Measurements from ENCODE around the gene ERC2.

The ERC2 gene

GRCh38 chr3:55562700-55563099 is 905.6 kb downstream of the ERC2 start:
- DNase-seq (ENCODE audit: low spot score) (no peak), ATAC-seq (ENCODE audit: low read depth) (peak; percentile 31; the same call in 1 of the 3 replicates)
- no peak overlapping the region for H3K4me3 ChIP-seq (ENCODE audit: severe bottlenecking)
- peaks cover 2% of the 10 kb centered on the region for H3K4me1 ChIP-seq (ENCODE audit: insufficient read depth, poor library complexity, severe bottlenecking)
- H3K27me3 ChIP-seq (ENCODE audit: insufficient read depth, poor library complexity, severe bottlenecking) = no peaks in the 10 kb centered on the region
- H3K9me3 ChIP-seq (ENCODE audit: severe bottlenecking) = no peaks in the 10 kb centered on the region
- no peak overlapping the region for H3K27ac ChIP-seq (ENCODE audit: poor library complexity, severe bottlenecking)
- no peaks in the 10 kb centered on the region for H3K36me3 ChIP-seq (ENCODE audit: low read depth)
- TF ChIP-seq CTCF (IDR thresholded peaks at IDR 0.05; ENCODE audit: poor library complexity, severe bottlenecking) = no peak

DNA sequence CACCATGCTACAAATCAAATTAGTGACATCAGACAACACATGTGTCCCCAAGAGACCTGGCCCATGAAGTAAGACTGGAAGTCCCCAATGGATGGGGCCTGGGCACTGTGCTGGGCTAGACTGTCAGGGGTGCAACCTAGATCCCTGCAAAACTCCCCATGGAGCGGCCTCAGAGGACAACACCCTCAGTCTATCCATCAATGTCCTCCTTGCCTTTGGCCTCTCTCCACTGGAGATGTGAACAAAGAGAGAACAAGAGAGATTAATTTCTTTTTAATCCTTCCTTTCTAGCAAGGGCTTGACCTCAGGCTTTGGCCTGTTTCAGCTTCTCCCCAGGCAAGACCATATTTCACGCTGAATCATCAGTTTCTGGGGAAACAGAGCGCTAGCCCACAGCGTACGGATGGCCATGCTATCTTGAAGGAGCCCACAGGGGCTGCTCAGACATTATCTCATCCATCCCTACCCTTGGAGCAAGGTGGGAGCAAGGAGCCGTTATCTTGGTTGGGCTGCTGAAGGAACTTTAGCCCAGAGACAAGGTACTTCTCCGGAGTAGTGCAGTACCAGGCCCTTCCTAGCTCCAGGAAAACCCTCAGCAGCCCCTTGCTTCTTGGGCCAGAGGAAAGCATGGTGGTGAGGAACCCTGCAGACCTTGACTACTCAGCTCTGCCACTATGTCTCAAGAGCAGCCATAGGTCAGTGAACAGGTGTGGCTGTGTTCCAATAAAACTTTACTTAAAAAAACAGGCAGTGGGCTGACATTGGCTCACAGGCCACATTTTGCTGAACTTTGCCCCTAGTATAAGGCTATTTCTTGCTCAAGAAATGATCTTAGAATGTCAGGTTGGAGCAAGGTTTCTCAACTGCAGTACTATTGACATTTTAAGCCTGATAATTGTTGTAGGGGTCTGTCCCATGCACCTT is 908.5 kb downstream of the ERC2 start:
- DNase-seq (ENCODE audit: low spot score) = no peak
- no peak overlapping the region for H3K4me3 ChIP-seq (ENCODE audit: severe bottlenecking)
- H3K27ac ChIP-seq (ENCODE audit: poor library complexity, severe bottlenecking) = no peak overlapping the region
- no peaks in the 10 kb centered on the region for H3K27me3 ChIP-seq (ENCODE audit: insufficient read depth, poor library complexity, severe bottlenecking)
- no peaks in the 10 kb centered on the region for H3K9me3 ChIP-seq (ENCODE audit: severe bottlenecking)
- H3K4me1 ChIP-seq (ENCODE audit: insufficient read depth, poor library complexity, severe bottlenecking) = peaks cover 2% of the 10 kb centered on the region
- no peaks in the 10 kb centered on the region for H3K36me3 ChIP-seq (ENCODE audit: low read depth)
- ATAC-seq (ENCODE audit: low read depth) = no peak
- TF ChIP-seq CTCF (IDR thresholded peaks at IDR 0.05; ENCODE audit: poor library complexity, severe bottlenecking) = no peak

DNA sequence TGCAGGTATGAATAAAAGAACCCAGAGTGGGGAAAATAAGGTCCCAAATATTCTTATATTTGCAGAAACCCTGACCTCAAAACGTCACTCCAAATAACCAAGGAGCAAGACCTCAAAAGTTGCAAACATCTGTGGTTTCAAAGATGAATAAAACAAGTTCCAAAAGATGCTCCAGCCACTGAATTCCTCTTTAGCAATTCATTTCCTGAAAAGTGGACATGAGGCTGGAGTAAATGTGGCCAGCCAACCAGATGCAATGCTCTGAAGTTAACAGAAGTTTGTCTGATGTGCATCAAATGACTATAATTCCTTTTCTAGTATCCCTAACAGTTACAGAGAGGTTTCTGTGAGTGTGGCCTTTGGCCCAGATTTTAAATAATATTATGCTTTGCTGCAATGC is 910.0 kb downstream of the ERC2 start:
- H3K27ac ChIP-seq (ENCODE audit: poor library complexity, severe bottlenecking) = no peak overlapping the region
- no peak for ATAC-seq (ENCODE audit: low read depth)
- H3K9me3 ChIP-seq (ENCODE audit: severe bottlenecking) = no peaks in the 10 kb centered on the region
- peaks cover 2% of the 10 kb centered on the region for H3K4me1 ChIP-seq (ENCODE audit: insufficient read depth, poor library complexity, severe bottlenecking)
- TF ChIP-seq CTCF (IDR thresholded peaks at IDR 0.05; ENCODE audit: poor library complexity, severe bottlenecking) = no peak
- no peaks in the 10 kb centered on the region for H3K36me3 ChIP-seq (ENCODE audit: low read depth)
- DNase-seq (ENCODE audit: low spot score) = no peak
- H3K4me3 ChIP-seq (ENCODE audit: severe bottlenecking) = no peak overlapping the region
- no peaks in the 10 kb centered on the region for H3K27me3 ChIP-seq (ENCODE audit: insufficient read depth, poor library complexity, severe bottlenecking)

DNA sequence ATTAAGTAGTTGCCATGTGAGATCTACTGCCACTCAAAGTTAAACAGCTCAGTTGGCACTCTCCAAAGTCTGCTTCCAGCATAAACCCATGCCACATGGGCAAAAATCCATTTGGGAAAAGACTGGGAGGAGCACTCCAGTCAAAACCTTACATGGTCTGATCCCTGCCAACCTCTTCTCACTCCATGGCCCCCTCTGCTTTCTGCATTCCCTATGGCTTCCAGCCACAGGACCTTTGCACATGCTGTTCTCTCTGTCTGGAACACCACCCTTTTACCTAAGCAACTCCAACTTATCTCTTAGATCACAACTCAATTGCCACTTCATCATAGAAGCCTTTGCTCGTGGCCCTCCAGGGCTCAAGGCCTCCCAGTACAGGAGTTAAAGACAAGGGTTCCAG is 910.7 kb downstream of the ERC2 start:
- DNase-seq (ENCODE audit: low spot score) (no peak), ATAC-seq (ENCODE audit: low read depth) (no peak)
- Histone ChIP-seq H3K36me3 (ENCODE audit: low read depth) (no peaks in the 10 kb centered on the region), H3K9me3 (ENCODE audit: severe bottlenecking) (no peaks in the 10 kb centered on the region), H3K27ac (ENCODE audit: poor library complexity, severe bottlenecking) (no peak overlapping the region), H3K4me1 (ENCODE audit: insufficient read depth, poor library complexity, severe bottlenecking) (no peaks in the 10 kb centered on the region), H3K27me3 (ENCODE audit: insufficient read depth, poor library complexity, severe bottlenecking) (no peaks in the 10 kb centered on the region), H3K4me3 (ENCODE audit: severe bottlenecking) (no peak overlapping the region)
- no peak for TF ChIP-seq CTCF (IDR thresholded peaks at IDR 0.05; ENCODE audit: poor library complexity, severe bottlenecking)

All from RWPE2 (cell line).